ENCODE measurements around the gene FBXL17.

DNA sequence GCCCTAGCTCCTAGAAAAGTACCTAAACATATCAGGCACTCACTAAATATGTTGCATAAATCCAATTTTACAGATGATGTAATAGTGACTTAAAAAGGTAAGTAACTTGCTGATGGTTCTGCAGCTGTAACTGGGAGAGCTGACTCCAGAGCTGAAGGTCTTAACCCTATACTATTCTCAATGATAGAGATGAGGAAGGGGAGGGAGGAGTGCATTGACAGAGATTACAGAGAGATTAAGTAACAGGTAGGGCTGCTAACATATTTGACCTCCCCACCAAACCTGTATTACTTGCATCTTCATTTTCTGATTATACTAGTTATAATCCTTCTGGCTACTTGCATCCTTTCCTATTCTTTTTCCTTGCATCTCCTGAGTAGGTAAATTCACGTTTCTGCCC lies 455.8 kb downstream of the FBXL17 start:
- TF ChIP-seq CTCF (IDR thresholded peaks at IDR 0.05; ENCODE audit: insufficient read depth, low read depth, low read length): no peak
- no peak for TF ChIP-seq EZH2 (IDR thresholded peaks at IDR 0.05; ENCODE audit: insufficient read depth, low read length)
